IMR-90 (cell line): ENCODE results near the gene CALR3. TPM values are rescaled to one million over a fixed set of nuclear protein-coding genes. Genes with fewer than 3 reads are reported as not detected.
A peak's percentile ranks its signal among the peaks of the same experiment; 100 is the strongest.

Experiments
- ATAC-seq: fragments of 200-7000 bp; cut with Tn5 transposase; 2 replicates; pipeline ENCODE4 v1.9.1; 2020; ENCODE audit warnings: low read depth, mild to moderate bottlenecking, moderate library complexity
- BruUV-seq: library from RNA; stranded (reverse); fragments of 400-500 nt; replicated peaks from 2 replicates; lab custom pipeline; 2021; lab: Mats Ljungman, UMichigan
- CTCF ChIA-PET: fragments of 300-600 bp; formaldehyde crosslinking; extraction: SDS; loops from one replicate; lab custom pipeline; 2021; ENCODE audit warnings: antibody characterized with exemption; lab: Yijun Ruan, JAX
- POLR2A ChIA-PET: fragments of 300-600 bp; sonication (Branson Sonifier 250); formaldehyde crosslinking; loops from one replicate; lab custom pipeline; 2022; ENCODE audit warnings: antibody characterized with exemption; ENCODE audit not compliant: unreplicated experiment; lab: Charles Lee
- DNase-seq: peaks from one replicate; pipeline ENCODE4 v3.0.0; 2013
- H2AFZ ChIP-seq: replicated peaks from 2 replicates; pipeline ENCODE3; 2013; ENCODE audit warnings: low read length, mild to moderate bottlenecking; ENCODE audit not compliant: poor library complexity
- H2AK5ac ChIP-seq: 2 replicates; pipeline ENCODE4 v1.6.1; 2013; ENCODE audit warnings: low read depth, low read length, inconsistent platforms
- H2AK9ac ChIP-seq: replicated peaks from 2 replicates; pipeline ENCODE3; 2013; ENCODE audit warnings: mild to moderate bottlenecking, low read depth, low read length, moderate library complexity; ENCODE audit not compliant: poor library complexity
- H2BK120ac ChIP-seq: 2 replicates; pipeline ENCODE4 v1.6.1; 2013; ENCODE audit warnings: low read depth, low read length, inconsistent platforms
- H2BK15ac ChIP-seq: 3 replicates; pipeline ENCODE4 v1.6.1; 2013; ENCODE audit warnings: low read depth, low read length, inconsistent platforms
- H2BK20ac ChIP-seq: 2 replicates; pipeline ENCODE4 v1.6.1; 2013; ENCODE audit warnings: low read depth, mild to moderate bottlenecking, inconsistent platforms, low read length, moderate library complexity
- H2BK5ac ChIP-seq: 2 replicates; pipeline ENCODE4 v1.6.1; 2013; ENCODE audit warnings: mild to moderate bottlenecking, low read depth, low read length, inconsistent platforms; ENCODE audit not compliant: poor library complexity, severe bottlenecking
- H3K14ac ChIP-seq: replicated peaks from 2 replicates; pipeline ENCODE4 v1.6.1; 2013; ENCODE audit warnings: low read depth, low read length, inconsistent platforms
- H3K18ac ChIP-seq: 2 replicates; pipeline ENCODE4 v1.6.1; 2013; ENCODE audit warnings: low read depth, low read length, control low read depth
- H3K23ac ChIP-seq: 2 replicates; pipeline ENCODE4 v1.6.1; 2013; ENCODE audit warnings: low read depth, low read length, inconsistent platforms
- H3K27ac ChIP-seq: 2 replicates; pipeline ENCODE4 v1.5.1; 2013; ENCODE audit warnings: mild to moderate bottlenecking, control low read depth, low read length; ENCODE audit not compliant: insufficient read depth
- H3K27me3 ChIP-seq: 2 replicates; pipeline ENCODE4 v1.6.1; 2013; ENCODE audit warnings: low read length; ENCODE audit not compliant: control insufficient read depth, insufficient read depth
- H3K36me3 ChIP-seq: 2 replicates; pipeline ENCODE4 v1.6.1; 2013; ENCODE audit warnings: low read length, mixed read lengths; ENCODE audit not compliant: control insufficient read depth, insufficient read depth
- H3K4ac ChIP-seq: 2 replicates; pipeline ENCODE4 v1.6.1; 2013; ENCODE audit warnings: low read depth, low read length, inconsistent platforms
- H3K4me1 ChIP-seq: 2 replicates; pipeline ENCODE4 v1.6.1; 2013; ENCODE audit warnings: low read length, mixed read lengths; ENCODE audit not compliant: control insufficient read depth, insufficient read depth
- H3K4me2 ChIP-seq: 2 replicates; pipeline ENCODE4 v1.6.1; 2013; ENCODE audit warnings: low read depth, mild to moderate bottlenecking, control low read depth, low read length, moderate library complexity
- H3K4me3 ChIP-seq: 2 replicates; pipeline ENCODE4 v1.5.1; 2013; ENCODE audit warnings: low read depth, mild to moderate bottlenecking, control low read depth, low read length, moderate library complexity; ENCODE audit not compliant: insufficient read depth
- H3K56ac ChIP-seq: 2 replicates; pipeline ENCODE4 v1.6.1; 2013; ENCODE audit warnings: low read length, inconsistent platforms; ENCODE audit not compliant: insufficient read depth; ENCODE audit errors: extremely low read depth
- H3K79me1 ChIP-seq, 2 experiments: 2 replicates each; pipeline ENCODE4 v1.6.1; 2013; ENCODE audit warnings: low read length in 2 of 2, inconsistent platforms in 1 of 2, low read depth in 1 of 2
- H3K9ac ChIP-seq: 2 replicates; pipeline ENCODE4 v1.6.1; 2013; ENCODE audit warnings: low read depth, low read length, control low read depth
- H3K9me1 ChIP-seq: 2 replicates; pipeline ENCODE4 v1.6.1; 2013; ENCODE audit warnings: low read length, inconsistent platforms; ENCODE audit not compliant: insufficient read depth
- H3K9me3 ChIP-seq: 2 replicates; pipeline ENCODE4 v1.6.1; 2013; ENCODE audit warnings: low read length; ENCODE audit not compliant: control insufficient read depth, insufficient read depth
- H4K20me1 ChIP-seq: 2 replicates; pipeline ENCODE4 v1.6.1; 2013; ENCODE audit warnings: low read length, inconsistent platforms; ENCODE audit not compliant: insufficient read depth
- H4K5ac ChIP-seq: 2 replicates; pipeline ENCODE4 v1.6.1; 2013; ENCODE audit warnings: mild to moderate bottlenecking, low read depth, low read length, control low read depth
- H4K8ac ChIP-seq, 2 experiments: 2 replicates each; pipeline ENCODE4 v1.6.1; 2013; ENCODE audit warnings: low read depth in 2 of 2, low read length in 2 of 2, control low read depth in 1 of 2, inconsistent platforms in 1 of 2
- H4K91ac ChIP-seq: 2 replicates; pipeline ENCODE4 v1.6.1; 2013; ENCODE audit warnings: low read depth, low read length, inconsistent platforms; ENCODE audit not compliant: insufficient read depth
- BHLHE40 ChIP-seq: fragments of 150-350 bp; IDR thresholded peaks from 2 replicates; pipeline ENCODE4 v1.6.1; 2016; ENCODE audit warnings: mild to moderate bottlenecking, low read depth, low read length
- CHD1 ChIP-seq: IDR thresholded peaks from 2 replicates; pipeline ENCODE4 v1.6.1; 2012; ENCODE audit warnings: low read depth, low read length, improper control_type of control experiment
- ELK1 ChIP-seq: fragments of 150-350 bp; IDR thresholded peaks from 2 replicates; pipeline ENCODE4 v1.6.1; 2016; ENCODE audit warnings: low read depth, mild to moderate bottlenecking, low read length, moderate library complexity, borderline replicate concordance
- FOS ChIP-seq: fragments of 150-350 bp; IDR thresholded peaks from 2 replicates; pipeline ENCODE4 v1.6.1; 2016; ENCODE audit warnings: low read depth, low read length
- MAFK ChIP-seq: IDR thresholded peaks from 2 replicates; pipeline ENCODE4 v1.6.1; 2012; ENCODE audit warnings: low read depth, low read length, improper control_type of control experiment
- MAZ ChIP-seq: IDR thresholded peaks from 2 replicates; pipeline ENCODE4 v1.6.1; 2012; ENCODE audit warnings: low read depth, mild to moderate bottlenecking, low read length, improper control_type of control experiment, moderate library complexity, borderline replicate concordance
- MXI1 ChIP-seq: IDR thresholded peaks from 2 replicates; pipeline ENCODE4 v1.6.1; 2012; ENCODE audit warnings: low read depth, mild to moderate bottlenecking, low read length, moderate library complexity, borderline replicate concordance
- NFE2L2 ChIP-seq: fragments of 150-350 bp; IDR thresholded peaks from 2 replicates; pipeline ENCODE4 v1.6.1; 2016; ENCODE audit warnings: low read depth, mild to moderate bottlenecking, low read length
- POLR2A ChIP-seq: IDR thresholded peaks from 2 replicates; pipeline ENCODE4 v1.6.1; 2012; ENCODE audit warnings: mild to moderate bottlenecking, low read depth, low read length
- RAD21 ChIP-seq: IDR thresholded peaks from 2 replicates; pipeline ENCODE4 v1.6.1; 2012; ENCODE audit warnings: low read length, improper control_type of control experiment
- SMC3 ChIP-seq: fragments of 150-350 bp; IDR thresholded peaks from 2 replicates; pipeline ENCODE4 v1.6.1; 2016; ENCODE audit warnings: low read depth, mild to moderate bottlenecking, antibody characterized with exemption, low read length, moderate library complexity
- USF2 ChIP-seq: fragments of 150-350 bp; IDR thresholded peaks from 2 replicates; pipeline ENCODE4 v1.6.1; 2017; ENCODE audit warnings: mild to moderate bottlenecking, antibody characterized with exemption, low read length, low read depth
- WGBS, 2 experiments: methylation state at CpG; one replicate each; pipeline versions ENCODE4 v1.1.5 to v1.1.7; 2013; ENCODE audit warnings: missing lambda C conversion rate in 2 of 2; ENCODE audit not compliant: insufficient read length in 1 of 2; ENCODE audit errors: extremely low coverage in 2 of 2; 5-methylcytosine and 5-hydroxymethylcytosine counted together
- dilution Hi-C: fragments of 300-500 bp; cut with HindIII; formaldehyde crosslinking; loops from one replicate; pipeline ENCODE4 v1.14.3; 2018; ENCODE audit warnings: low sequenced_read_pairs; ENCODE audit not compliant: unreplicated experiment
- in situ Hi-C: fragments of 300-500 bp; cut with MboI; formaldehyde crosslinking; loops from 3 replicates; pipeline ENCODE4 v1.14.3; 2019; ENCODE audit warnings: low sequenced_read_pairs, inconsistent platforms, mixed read lengths
- intact Hi-C: fragments of 100-400 bp; cut with micrococcal nuclease; formaldehyde crosslinking; loops from 2 replicates; pipeline ENCODE4 v1.10.0; 2022
- polyA plus RNA-seq, 3 experiments: library from polyadenylated mRNA; depleted of rRNA; stranded (reverse); fragments of >200 nt; gene quantifications; 2 replicates each; pipeline ENCODE4 v1.2.3, GENCODE V29; 2012; ENCODE audit warnings: low replicate concordance in 1 of 3
- total RNA-seq: library from RNA; depleted of rRNA; stranded (reverse); fragments of >200 nt; gene quantifications from 2 replicates; pipeline ENCODE4 v1.2.3, GENCODE V29; 2012

CALR3 gene
- total and polyA plus RNA-seq, 2 of the 4 experiments (the other 2 are of a cell fraction) = not detected

- DNase-seq = no peak
- no peak overlapping the region for H2BK5ac ChIP-seq
- peaks cover 10 to 13% of the 10 kb centered on the region in 2 experiments; a peak in 3 of 4 replicates for H3K79me1 ChIP-seq
- H4K8ac ChIP-seq = no peak overlapping the region
- no peaks in the 10 kb centered on the region for H3K9me1 ChIP-seq
- dilution Hi-C loops = no loop called here
- H2AK9ac ChIP-seq = peak overlapping the region; percentile 50
- H3K9ac ChIP-seq = no peak overlapping the region
- POLR2A ChIA-PET = no interaction called here
- H3K27ac ChIP-seq = no peak overlapping the region
- no peak overlapping the region for H2BK20ac ChIP-seq
- in situ Hi-C loops = no loop called here
- H2AFZ ChIP-seq = peak overlapping the region; percentile 21
- ATAC-seq = no peak
- intact Hi-C loops = no loop called here
- H2AK5ac ChIP-seq = no peak overlapping the region
- H4K5ac ChIP-seq = no peak overlapping the region
- H4K91ac ChIP-seq = no peak overlapping the region
- no peak overlapping the region for H2BK120ac ChIP-seq
- H3K4me2 ChIP-seq = no peak overlapping the region
- no peak overlapping the region for H3K18ac ChIP-seq
- H3K27me3 ChIP-seq = no peaks in the 10 kb centered on the region
- H3K14ac ChIP-seq = no peak overlapping the region
- no peak overlapping the region for H3K56ac ChIP-seq
- TF ChIP-seq POLR2A (no peak), BHLHE40 (no peak), ELK1 (no peak), MAZ (no peak), USF2 (no peak), CHD1 (no peak), NFE2L2 (no peak), FOS (no peak), SMC3 (no peak), RAD21 (no peak), MAFK (no peak), MXI1 (no peak)
- H3K23ac ChIP-seq = no peak overlapping the region
- no peaks in the 10 kb centered on the region for H3K9me3 ChIP-seq
- CTCF ChIA-PET = interaction anchor here (0.6 kb wide), 1 partner anchor 71 kb away, joined by 5 read pairs; no protein-coding TSS in a partner anchor
- no peak overlapping the region for H2BK15ac ChIP-seq
- H3K4me3 ChIP-seq = no peak overlapping the region
- peaks cover 86% of the 10 kb centered on the region for H3K36me3 ChIP-seq
- H3K4ac ChIP-seq = no peak overlapping the region
- no peaks in the 10 kb centered on the region for H3K4me1 ChIP-seq
- peaks cover 11% of the 10 kb centered on the region; the same call in 1 of the 2 replicates for H4K20me1 ChIP-seq
- WGBS, 2 experiments = 94% methylated on average over 3 of the region's 25 CpGs; no CpG with 5 or more reads in 1 of the 2 experiments
- BruUV-seq = no TSS peak
These were observed 26.8 kb upstream of the CALR3 start for GRCh38 chr19:16522559-16523377.
